GM12873 (cell line): ENCODE results near the gene FBN1.

ENCODE experiments used
- TF ChIP-seq, protein P1 (sequence below): IDR thresholded peaks from 2 replicates; pipeline ENCODE4 v1.5.1; 2012; ENCODE audit warnings: low read depth, mild to moderate bottlenecking, moderate library complexity, low read length, control low read depth; ENCODE audit not compliant: insufficient read depth; ENCODE audit errors: missing control alignments

Gene FBN1

DNA sequence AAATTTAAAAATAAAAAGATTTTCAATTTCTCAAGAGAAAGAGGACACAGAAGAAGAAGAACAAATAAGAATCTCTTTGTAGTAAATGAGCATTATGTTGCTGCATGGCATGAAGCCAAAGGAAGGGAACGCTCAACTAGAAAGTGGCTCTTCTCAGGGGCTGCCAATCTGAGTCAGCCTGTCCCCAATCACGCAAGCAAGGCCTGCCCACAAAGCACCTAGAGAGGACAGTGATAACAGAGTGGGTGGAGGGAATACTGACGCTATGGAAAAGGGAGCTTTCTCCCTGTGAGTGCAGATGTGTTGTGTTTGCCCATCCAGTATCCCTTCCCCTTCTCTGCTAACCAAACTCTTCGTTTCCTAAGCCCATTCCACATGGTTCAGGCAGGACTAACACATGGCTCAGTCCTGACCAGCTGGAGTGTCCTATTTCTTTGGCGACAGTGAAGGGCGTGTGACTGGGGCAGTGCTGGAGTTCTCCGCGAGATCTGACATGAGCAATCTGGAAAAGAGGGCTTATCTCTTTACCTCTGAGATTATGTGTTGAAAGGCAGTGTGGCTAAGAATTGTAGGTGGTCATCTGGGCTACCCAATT lies 14.2 kb downstream of the FBN1 start:
- TF ChIP-seq, protein P1, sequence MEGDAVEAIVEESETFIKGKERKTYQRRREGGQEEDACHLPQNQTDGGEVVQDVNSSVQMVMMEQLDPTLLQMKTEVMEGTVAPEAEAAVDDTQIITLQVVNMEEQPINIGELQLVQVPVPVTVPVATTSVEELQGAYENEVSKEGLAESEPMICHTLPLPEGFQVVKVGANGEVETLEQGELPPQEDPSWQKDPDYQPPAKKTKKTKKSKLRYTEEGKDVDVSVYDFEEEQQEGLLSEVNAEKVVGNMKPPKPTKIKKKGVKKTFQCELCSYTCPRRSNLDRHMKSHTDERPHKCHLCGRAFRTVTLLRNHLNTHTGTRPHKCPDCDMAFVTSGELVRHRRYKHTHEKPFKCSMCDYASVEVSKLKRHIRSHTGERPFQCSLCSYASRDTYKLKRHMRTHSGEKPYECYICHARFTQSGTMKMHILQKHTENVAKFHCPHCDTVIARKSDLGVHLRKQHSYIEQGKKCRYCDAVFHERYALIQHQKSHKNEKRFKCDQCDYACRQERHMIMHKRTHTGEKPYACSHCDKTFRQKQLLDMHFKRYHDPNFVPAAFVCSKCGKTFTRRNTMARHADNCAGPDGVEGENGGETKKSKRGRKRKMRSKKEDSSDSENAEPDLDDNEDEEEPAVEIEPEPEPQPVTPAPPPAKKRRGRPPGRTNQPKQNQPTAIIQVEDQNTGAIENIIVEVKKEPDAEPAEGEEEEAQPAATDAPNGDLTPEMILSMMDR, result no peak

DNA sequence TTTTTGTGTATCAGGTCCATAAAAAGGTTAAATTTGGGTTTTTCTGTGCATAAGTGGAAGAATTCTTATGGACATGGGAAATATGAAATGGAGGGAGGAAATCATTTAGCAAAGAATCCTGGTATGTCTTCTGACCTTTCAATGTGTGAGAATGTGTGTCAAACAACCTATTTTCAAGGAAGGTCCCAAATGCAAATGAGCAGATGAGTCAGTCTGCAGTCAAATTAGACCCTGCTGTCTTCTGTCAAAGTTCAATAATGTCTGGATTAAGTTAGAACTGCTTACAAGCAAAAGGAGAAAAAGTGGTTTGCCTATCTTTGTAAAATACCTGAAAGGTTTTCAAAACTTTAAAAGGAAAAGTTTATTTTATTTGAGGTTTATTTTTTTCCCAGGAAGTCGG lies 15.3 kb downstream of the FBN1 start:
- TF ChIP-seq, protein P1, result no peak

DNA sequence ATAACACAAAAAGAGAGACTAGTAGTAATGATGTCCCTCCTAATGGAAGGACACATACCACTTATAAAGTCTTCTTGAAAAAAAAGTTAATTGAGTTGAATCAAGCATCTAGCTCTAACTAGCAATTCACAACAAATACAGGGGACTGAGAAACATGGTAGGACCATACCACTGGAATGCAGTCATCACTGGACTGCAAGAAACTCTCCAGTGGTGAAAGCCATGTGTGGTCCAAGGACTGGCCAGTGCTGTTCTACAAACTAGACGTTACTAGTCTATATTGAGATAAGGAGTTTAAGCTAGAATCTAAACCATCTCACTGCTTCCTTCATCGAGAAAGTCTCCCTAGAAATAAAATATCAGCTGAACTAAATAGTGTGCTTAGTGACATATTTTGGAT lies 16.7 kb downstream of the FBN1 start:
- TF ChIP-seq, protein P1, result no peak

- TF ChIP-seq, protein P1, result no peak
These were observed 18.1 kb downstream of the FBN1 start for GRCh38 chr15:48627260-48627940.

DNA sequence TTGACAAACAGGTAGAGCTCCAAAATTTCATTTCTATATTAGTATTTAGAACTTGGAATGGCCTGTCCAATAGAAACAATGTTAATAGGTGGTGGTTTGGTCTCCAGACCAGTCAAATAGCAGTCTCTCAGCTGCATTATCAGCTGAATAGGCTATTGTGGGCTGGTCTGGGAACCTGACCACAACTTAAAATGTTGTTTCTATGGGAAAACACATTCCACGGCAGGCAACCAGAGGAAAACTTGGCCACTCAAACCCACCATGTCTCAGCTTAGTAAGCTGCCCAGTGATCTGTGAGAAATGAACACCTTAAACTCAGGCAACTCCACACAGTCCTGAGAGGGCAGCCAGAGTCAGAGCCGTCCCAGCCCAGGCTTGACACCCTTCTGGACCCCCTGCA lies 20.4 kb downstream of the FBN1 start:
- TF ChIP-seq, protein P1, result no peak

DNA sequence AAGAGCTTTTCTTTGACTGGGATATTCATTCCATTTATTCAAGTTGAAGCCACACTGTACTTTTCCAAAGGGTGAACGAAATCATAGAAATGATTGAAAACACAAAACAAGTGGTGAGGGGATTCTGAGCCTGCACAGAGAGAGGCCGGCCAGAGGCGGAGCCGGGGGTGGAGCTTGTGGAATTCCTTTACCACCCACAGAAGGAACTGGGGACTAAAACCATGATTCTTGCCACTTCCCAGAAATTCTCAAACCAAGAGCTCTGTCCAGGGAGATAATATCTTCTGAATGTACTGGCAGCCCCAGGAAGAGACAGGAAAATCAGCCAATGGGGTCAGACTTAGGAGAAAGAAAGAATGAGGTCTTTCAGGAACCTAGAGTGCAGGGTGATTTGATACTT lies 20.8 kb downstream of the FBN1 start:
- TF ChIP-seq, protein P1, result no peak

DNA sequence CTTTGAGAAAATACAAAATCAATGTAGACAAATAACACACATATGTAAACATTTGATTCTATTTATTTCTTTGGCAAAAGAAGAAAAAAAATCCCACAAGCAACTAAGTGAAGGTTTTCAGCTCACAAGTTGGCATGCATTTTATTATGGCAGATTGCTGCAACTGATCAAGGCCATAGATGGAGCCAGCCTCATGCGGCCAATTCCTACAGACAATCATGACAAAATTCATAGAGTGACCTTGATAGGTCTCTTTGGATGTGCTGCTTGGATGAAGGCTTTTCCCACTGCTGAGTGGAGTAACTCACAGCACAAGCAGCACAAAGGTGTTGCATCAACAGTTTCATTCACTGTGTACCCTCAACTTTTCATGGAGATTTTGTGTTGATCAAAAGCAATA lies 22.1 kb downstream of the FBN1 start:
- TF ChIP-seq, protein P1, result no peak
